SK-N-SH (cell line): ENCODE data around the gene ADD2. TPM values are rescaled to one million over a fixed set of nuclear protein-coding genes. Genes with fewer than 3 reads are reported as not detected.

ENCODE experiments used
- CTCF ChIA-PET: fragments of 300-600, 350-600 bp; formaldehyde crosslinking; extraction: SDS; loops from one replicate; lab custom pipeline; 2021; lab: Yijun Ruan, JAX
- POLR2A ChIA-PET: fragments of 350-600 bp; sonication (Branson Sonifier 250); formaldehyde crosslinking; extraction: SDS; loops from one replicate; lab custom pipeline; 2020; ENCODE audit warnings: antibody characterized with exemption, inconsistent platforms; lab: Yijun Ruan, JAX
- DNase-seq: peaks from one replicate; pipeline ENCODE4 v3.0.0; 2012
- H2AFZ ChIP-seq: fragments of 200-600 bp; sonication (generic); 2 replicates; pipeline ENCODE4 v1.8.1; 2016; ENCODE audit warnings: antibody characterized with exemption, mild to moderate bottlenecking, low read depth
- H3F3A ChIP-seq: fragments of 200-600 bp; sonication (generic); replicated peaks from 2 replicates; pipeline ENCODE3; 2016; ENCODE audit warnings: antibody characterized with exemption, mild to moderate bottlenecking; ENCODE audit not compliant: insufficient read depth
- H3K27ac ChIP-seq, 2 experiments: fragments of 200-500 bp in 1 of 2; fragments of 200-600 bp in 1 of 2; sonication (Bioruptor generic) in 1 of 2; sonication (generic), shearing (Covaris generic) in 1 of 2; 2 replicates each; pipeline versions ENCODE4 v1.5.1 to v1.6.1; 2014 to 2016; ENCODE audit warnings: low read depth in 2 of 2, inconsistent platforms in 1 of 2, low read length in 1 of 2, mild to moderate bottlenecking in 1 of 2, mixed read lengths in 1 of 2
- H3K27me3 ChIP-seq: fragments of 200-600 bp; sonication (generic), shearing (Covaris generic); 2 replicates; pipeline ENCODE4 v1.6.1; 2016; ENCODE audit warnings: mixed run types; ENCODE audit not compliant: insufficient read depth
- H3K36me3 ChIP-seq, 2 experiments: fragments of 200-500 bp in 1 of 2; fragments of 200-600 bp in 1 of 2; sonication (Bioruptor generic) in 1 of 2; sonication (generic) in 1 of 2; replicated peaks in 1 of 2; 2 replicates each; pipeline versions ENCODE3 to v1.5.1; 2014 to 2016; ENCODE audit warnings: low read length in 1 of 2, mild to moderate bottlenecking in 1 of 2; ENCODE audit not compliant: insufficient read depth in 2 of 2, control insufficient read depth in 1 of 2
- H3K4me1 ChIP-seq, 2 experiments: fragments of 200-500 bp in 1 of 2; fragments of 200-600 bp in 1 of 2; sonication (Bioruptor generic) in 1 of 2; sonication (generic), shearing (Covaris generic) in 1 of 2; 2 replicates each; pipeline versions ENCODE4 v1.5.1 to v1.6.1; 2014 to 2016; ENCODE audit warnings: low read depth in 1 of 2, low read length in 1 of 2, mixed run types in 1 of 2; ENCODE audit not compliant: insufficient read depth in 2 of 2, control insufficient read depth in 1 of 2
- H3K4me2 ChIP-seq: fragments of 200-600 bp; sonication (generic), shearing (Covaris generic); 2 replicates; pipeline ENCODE4 v1.6.1; 2017; ENCODE audit warnings: mixed run types
- H3K4me3 ChIP-seq, 2 experiments: fragments of 200-500 bp in 1 of 2; fragments of 200-600 bp in 1 of 2; sonication (Bioruptor generic) in 1 of 2; sonication (generic), shearing (Covaris generic) in 1 of 2; 2 replicates each; pipeline versions ENCODE4 v1.5.1 to v1.8.1; 2014 to 2016; ENCODE audit warnings: low read depth in 2 of 2, inconsistent platforms in 1 of 2, low read length in 1 of 2, mild to moderate bottlenecking in 1 of 2, mixed read lengths in 1 of 2, moderate library complexity in 1 of 2
- H3K79me2 ChIP-seq: fragments of 200-600 bp; sonication (generic); 2 replicates; pipeline ENCODE4 v1.8.1; 2017; ENCODE audit warnings: mild to moderate bottlenecking; ENCODE audit not compliant: insufficient read depth
- H3K9ac ChIP-seq: fragments of 200-600 bp; sonication (generic); 2 replicates; pipeline ENCODE4 v1.6.1; 2017; ENCODE audit warnings: mixed run types
- H3K9me2 ChIP-seq: fragments of 200-600 bp; sonication (generic); 2 replicates; pipeline ENCODE4 v1.6.1; 2017; ENCODE audit warnings: mixed run types
- H3K9me3 ChIP-seq: fragments of 200-600 bp; sonication (generic); 2 replicates; pipeline ENCODE4 v1.6.1; 2017; ENCODE audit warnings: mixed run types, mild to moderate bottlenecking, moderate library complexity
- H4K20me1 ChIP-seq: fragments of 200-600 bp; sonication (generic); 2 replicates; pipeline ENCODE4 v1.6.1; 2017; ENCODE audit warnings: mild to moderate bottlenecking, mixed run types; ENCODE audit not compliant: insufficient read depth
- EP300 ChIP-seq, 2 experiments: IDR thresholded peaks; 2 replicates each; pipeline versions ENCODE4 v1.4.0 to v1.6.1; 2012; ENCODE audit warnings: borderline replicate concordance in 1 of 2, low read depth in 1 of 2, low read length in 1 of 2
- FOXM1 ChIP-seq: IDR thresholded peaks from 2 replicates; pipeline ENCODE4 v1.4.0; 2012; ENCODE audit warnings: low read depth, mild to moderate bottlenecking
- GATA2 ChIP-seq: sonication (generic); formaldehyde crosslinking; IDR thresholded peaks from 2 replicates; pipeline ENCODE4 v1.5.0; 2020; ENCODE audit warnings: mild to moderate bottlenecking, missing genetic modification reagents
- JUND ChIP-seq: IDR thresholded peaks from 2 replicates; pipeline ENCODE4 v1.4.0; 2012
- RFX5 ChIP-seq: IDR thresholded peaks from 2 replicates; pipeline ENCODE4 v1.6.1; 2012; ENCODE audit warnings: mild to moderate bottlenecking, improper control_type of control experiment, low read length
- SIN3A ChIP-seq: IDR thresholded peaks from 2 replicates; pipeline ENCODE4 v1.6.1; 2012; ENCODE audit warnings: low read depth, mild to moderate bottlenecking, low read length, moderate library complexity, borderline replicate concordance
- TEAD4 ChIP-seq: IDR thresholded peaks from 2 replicates; pipeline ENCODE4 v1.4.0; 2012; ENCODE audit warnings: mild to moderate bottlenecking, borderline replicate concordance; ENCODE audit not compliant: insufficient read depth
- YY1 ChIP-seq: IDR thresholded peaks from 2 replicates; pipeline ENCODE4 v1.4.0; 2012; ENCODE audit warnings: low read depth, mild to moderate bottlenecking
- WGBS: methylation state at CpG from one replicate; pipeline ENCODE4 v1.1.6; 2017; ENCODE audit warnings: low lambda C conversion rate; 5-methylcytosine and 5-hydroxymethylcytosine counted together
- polyA plus RNA-seq, 3 experiments: library from polyadenylated mRNA; depleted of rRNA; stranded (reverse); fragments of >200 nt; gene quantifications; 2 replicates each; pipeline ENCODE4 v1.2.3, GENCODE V29; 2012
- TF ChIP-seq, protein P1 (sequence below): IDR thresholded peaks from 2 replicates; pipeline ENCODE4; 2012
- TF ChIP-seq, protein P2 (sequence below): IDR thresholded peaks from 2 replicates; pipeline ENCODE4 v1.4.0; 2012; ENCODE audit warnings: low read depth, borderline replicate concordance
- TF ChIP-seq, protein P3 (sequence below): fragments of 150-350 bp; IDR thresholded peaks from 2 replicates; pipeline ENCODE4 v1.6.1; 2017; ENCODE audit warnings: antibody characterized with exemption, low read length, low read depth, borderline replicate concordance

Gene ADD2
- polyA plus RNA-seq, 1 of the 3 experiments (the other 2 are of a cell fraction): 0.30 TPM

DNA sequence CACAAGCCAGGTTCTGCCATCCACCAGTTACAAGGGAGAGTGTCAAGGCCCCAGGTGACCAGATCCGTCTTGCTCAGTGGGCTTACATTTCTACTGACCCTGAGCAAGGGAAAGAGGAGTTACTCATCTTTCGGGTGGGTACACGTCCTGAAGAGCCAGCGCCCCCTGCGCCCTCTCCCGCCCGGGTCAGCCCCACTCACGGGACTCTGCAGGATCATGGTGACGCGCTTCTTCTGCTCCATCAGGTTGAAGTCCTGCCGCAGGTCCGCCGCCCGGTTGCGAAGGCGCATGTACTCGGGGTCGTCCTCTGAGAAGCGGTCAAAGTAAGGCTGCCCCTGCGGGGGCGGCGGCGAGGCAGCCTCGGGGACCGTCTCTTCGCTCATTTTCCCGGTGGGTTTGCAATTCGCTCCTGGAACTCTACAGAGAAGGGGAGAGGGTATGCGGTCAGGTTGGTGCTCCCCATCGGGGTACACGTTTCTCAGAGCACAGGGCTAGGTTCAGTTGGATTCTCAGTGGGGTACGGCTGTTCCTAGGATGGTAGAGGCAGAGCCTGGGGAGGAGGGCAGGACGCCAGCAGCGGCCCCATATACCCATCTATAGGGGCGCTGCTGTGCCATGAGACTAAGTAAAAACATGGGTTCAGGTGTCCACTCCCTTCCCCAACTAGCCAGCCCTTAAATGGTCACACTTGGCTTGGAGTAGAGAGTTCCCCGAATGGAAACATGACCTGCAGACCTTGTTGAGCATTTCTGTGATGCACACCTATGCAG is 61.8 kb downstream of the ADD2 start:
- peaks cover 0 to 7% of the 10 kb centered on the region in 2 experiments; a peak in 1 of 4 replicates for H3K4me1 ChIP-seq
- H3K36me3 ChIP-seq: no peaks in the 10 kb centered on the region
- no peak overlapping the region for H3K27ac ChIP-seq
- no peaks in the 10 kb centered on the region for H3K9me3 ChIP-seq
- no peaks in the 10 kb centered on the region for H4K20me1 ChIP-seq
- no peak overlapping the region for H3K4me2 ChIP-seq
- no peaks in the 10 kb centered on the region for H3K9me2 ChIP-seq
- H3F3A ChIP-seq: no peaks in the 10 kb centered on the region
- no peaks in the 10 kb centered on the region for H3K79me2 ChIP-seq
- ChIA-PET POLR2A (no interaction called here), CTCF (interaction anchor here (2.4 kb wide), 1 partner anchor 9 kb away, joined by 6 read pairs; no protein-coding TSS in a partner anchor)
- H3K4me3 ChIP-seq: no peak overlapping the region
- no peak overlapping the region for H3K9ac ChIP-seq
- TF ChIP-seq RFX5 (no peak), TEAD4 (no peak)
- TF ChIP-seq, all 33 proteins: peak for 0
- no peak overlapping the region for H2AFZ ChIP-seq
- no peaks in the 10 kb centered on the region for H3K27me3 ChIP-seq
- no peak for DNase-seq
- 87% methylated on average over 34 of the region's 36 CpGs for WGBS

DNA sequence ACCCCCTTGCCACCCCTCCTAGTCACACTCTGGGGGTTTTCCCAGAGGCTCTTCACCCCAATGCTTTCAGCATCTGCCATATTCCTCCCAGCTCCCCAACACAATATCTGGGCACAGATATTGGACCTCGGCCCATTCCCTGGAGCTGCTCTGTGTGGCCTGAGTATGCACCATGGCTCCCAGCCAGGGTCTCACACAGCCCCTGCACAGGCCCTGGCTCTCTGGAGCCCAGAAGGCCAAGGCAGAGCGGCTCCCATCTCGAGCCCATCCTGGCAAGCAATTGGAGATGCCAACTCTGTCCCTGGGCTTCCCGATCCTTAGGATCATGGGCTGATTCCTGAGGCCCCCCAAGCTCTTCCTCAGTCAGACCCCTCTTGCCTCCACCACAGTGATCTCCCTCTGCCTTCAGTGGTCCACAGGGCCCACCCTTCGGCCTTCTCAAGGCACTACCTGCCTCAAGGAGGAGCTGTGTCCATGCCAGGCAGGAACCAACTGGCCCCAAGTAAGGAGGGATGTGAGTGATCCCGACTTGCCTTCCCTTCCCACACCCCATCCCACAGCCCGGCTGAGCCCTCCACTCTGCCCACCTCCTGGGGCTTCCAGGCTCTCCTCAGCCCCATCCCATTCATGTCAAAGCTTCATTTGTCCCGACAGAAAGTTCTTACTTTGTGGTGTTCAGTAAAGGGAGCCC is 62.7 kb downstream of the ADD2 start:
- ChIA-PET CTCF (no interaction called here), POLR2A (no interaction called here)
- Histone ChIP-seq H3K4me2 (no peak overlapping the region), H2AFZ (no peak overlapping the region), H3K4me3 (no peak overlapping the region), H3K9me2 (no peaks in the 10 kb centered on the region), H3K4me1 (peaks cover 0 to 7% of the 10 kb centered on the region in 2 experiments; a peak in 1 of 4 replicates), H3K27ac (no peak overlapping the region), H3F3A (no peaks in the 10 kb centered on the region), H3K9me3 (no peaks in the 10 kb centered on the region), H4K20me1 (no peaks in the 10 kb centered on the region), H3K9ac (no peak overlapping the region), H3K27me3 (no peaks in the 10 kb centered on the region), H3K79me2 (no peaks in the 10 kb centered on the region), H3K36me3 (no peaks in the 10 kb centered on the region)
- DNase-seq: no peak
- 66% methylated on average over 8 of the region's 8 CpGs for WGBS
- no peak for TF ChIP-seq RFX5
- TF ChIP-seq, protein P1, sequence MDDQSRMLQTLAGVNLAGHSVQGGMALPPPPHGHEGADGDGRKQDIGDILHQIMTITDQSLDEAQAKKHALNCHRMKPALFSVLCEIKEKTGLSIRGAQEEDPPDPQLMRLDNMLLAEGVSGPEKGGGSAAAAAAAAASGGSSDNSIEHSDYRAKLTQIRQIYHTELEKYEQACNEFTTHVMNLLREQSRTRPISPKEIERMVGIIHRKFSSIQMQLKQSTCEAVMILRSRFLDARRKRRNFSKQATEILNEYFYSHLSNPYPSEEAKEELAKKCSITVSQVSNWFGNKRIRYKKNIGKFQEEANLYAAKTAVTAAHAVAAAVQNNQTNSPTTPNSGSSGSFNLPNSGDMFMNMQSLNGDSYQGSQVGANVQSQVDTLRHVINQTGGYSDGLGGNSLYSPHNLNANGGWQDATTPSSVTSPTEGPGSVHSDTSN: no peak
- no peak for TF ChIP-seq YY1
- TF ChIP-seq, protein P2, sequence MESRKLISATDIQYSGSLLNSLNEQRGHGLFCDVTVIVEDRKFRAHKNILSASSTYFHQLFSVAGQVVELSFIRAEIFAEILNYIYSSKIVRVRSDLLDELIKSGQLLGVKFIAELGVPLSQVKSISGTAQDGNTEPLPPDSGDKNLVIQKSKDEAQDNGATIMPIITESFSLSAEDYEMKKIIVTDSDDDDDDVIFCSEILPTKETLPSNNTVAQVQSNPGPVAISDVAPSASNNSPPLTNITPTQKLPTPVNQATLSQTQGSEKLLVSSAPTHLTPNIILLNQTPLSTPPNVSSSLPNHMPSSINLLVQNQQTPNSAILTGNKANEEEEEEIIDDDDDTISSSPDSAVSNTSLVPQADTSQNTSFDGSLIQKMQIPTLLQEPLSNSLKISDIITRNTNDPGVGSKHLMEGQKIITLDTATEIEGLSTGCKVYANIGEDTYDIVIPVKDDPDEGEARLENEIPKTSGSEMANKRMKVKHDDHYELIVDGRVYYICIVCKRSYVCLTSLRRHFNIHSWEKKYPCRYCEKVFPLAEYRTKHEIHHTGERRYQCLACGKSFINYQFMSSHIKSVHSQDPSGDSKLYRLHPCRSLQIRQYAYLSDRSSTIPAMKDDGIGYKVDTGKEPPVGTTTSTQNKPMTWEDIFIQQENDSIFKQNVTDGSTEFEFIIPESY: no peak
- TF ChIP-seq FOXM1: no peak
- no peak for TF ChIP-seq SIN3A
- TF ChIP-seq EP300 (IDR thresholded peaks at IDR 0.05; ENCODE audit: borderline replicate concordance in 1 of 2, low read depth in 1 of 2, low read length in 1 of 2): no peak
- no peak for TF ChIP-seq GATA2 (CRISPR knock-in tag)
- no peak for TF ChIP-seq JUND
- TF ChIP-seq, protein P3, sequence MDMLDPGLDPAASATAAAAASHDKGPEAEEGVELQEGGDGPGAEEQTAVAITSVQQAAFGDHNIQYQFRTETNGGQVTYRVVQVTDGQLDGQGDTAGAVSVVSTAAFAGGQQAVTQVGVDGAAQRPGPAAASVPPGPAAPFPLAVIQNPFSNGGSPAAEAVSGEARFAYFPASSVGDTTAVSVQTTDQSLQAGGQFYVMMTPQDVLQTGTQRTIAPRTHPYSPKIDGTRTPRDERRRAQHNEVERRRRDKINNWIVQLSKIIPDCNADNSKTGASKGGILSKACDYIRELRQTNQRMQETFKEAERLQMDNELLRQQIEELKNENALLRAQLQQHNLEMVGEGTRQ: no peak
